ENCODE data around the gene ACOX2.
A peak's percentile ranks its signal among the peaks of the same experiment; 100 is the strongest.

The ACOX2 gene

DNA sequence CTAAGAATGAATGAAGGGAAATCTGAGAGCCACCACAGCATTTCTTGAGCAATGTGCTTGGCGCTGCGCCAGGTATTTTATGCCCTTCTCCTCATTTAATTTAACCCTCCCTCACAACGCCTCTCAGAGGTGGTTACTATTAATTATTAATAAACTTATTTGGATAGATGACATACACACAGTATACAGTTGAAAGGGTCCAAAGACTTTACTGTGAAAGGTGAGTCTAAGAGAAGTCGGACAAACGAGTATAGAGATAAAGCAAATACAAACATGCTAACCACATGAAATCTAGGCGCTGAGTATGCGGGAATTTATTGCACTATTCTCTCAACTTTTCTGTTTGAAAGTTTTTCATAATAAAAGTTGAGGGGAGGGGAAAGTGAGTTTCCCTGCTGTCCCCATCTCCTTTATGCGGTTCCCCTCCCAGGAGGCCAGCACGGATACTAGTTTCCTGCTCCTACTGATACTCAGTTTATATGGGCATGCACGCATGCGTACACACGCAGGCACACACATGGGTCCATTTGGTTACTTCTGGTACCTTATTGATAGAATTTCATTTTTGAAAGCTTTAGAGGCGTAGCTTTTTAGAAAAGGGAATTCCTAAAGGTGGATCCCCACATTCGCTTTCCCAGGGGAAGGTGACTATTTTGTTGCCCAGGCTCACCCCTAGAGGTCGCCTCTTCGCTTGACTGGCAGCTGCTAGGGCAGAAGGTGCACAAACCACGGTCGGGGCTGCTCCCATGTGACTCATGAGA, 73.6 kb downstream of the ACOX2 start:
- Histone ChIP-seq H3K9ac (ENCODE audit: low read depth, low read length) (no peak overlapping the region), H3K27me3 (ENCODE audit: control insufficient read depth, insufficient read depth, low read length) (no peaks in the 10 kb centered on the region), H3K9me3 (replicated peaks; ENCODE audit: low read length) (no peaks in the 10 kb centered on the region), H3K4me2 (ENCODE audit: low read length) (peak overlapping the region; percentile 59), H3K4me1 (ENCODE audit: control insufficient read depth, insufficient read depth, low read length) (peaks cover 14% of the 10 kb centered on the region), H3K36me3 (ENCODE audit: insufficient read depth, low read length) (no peaks in the 10 kb centered on the region), H3K4me3 (ENCODE audit: low read length) (peak overlapping the region; percentile 32)

DNA sequence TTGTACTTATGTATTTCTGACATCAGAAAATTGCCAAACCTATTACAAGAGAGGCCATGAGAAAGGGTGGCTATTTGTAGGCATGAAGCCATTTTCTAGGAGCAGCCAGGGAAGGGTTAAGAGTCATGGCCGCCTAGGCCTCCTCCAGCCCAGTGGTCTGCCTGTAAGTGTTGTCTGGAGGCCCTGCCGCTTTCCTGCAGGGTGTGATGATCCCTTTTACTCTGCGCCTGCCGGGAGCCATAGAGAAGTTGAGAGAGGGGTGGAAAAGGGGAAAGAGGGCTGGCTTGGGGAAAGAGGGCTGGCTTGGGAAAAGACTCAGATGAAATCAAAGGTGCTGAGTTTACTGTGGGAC, 74.2 kb downstream of the ACOX2 start:
- Histone ChIP-seq H3K27me3 (ENCODE audit: control insufficient read depth, insufficient read depth, low read length) (no peaks in the 10 kb centered on the region), H3K4me1 (ENCODE audit: control insufficient read depth, insufficient read depth, low read length) (peaks cover 14% of the 10 kb centered on the region), H3K36me3 (ENCODE audit: insufficient read depth, low read length) (no peaks in the 10 kb centered on the region), H3K9me3 (replicated peaks; ENCODE audit: low read length) (no peaks in the 10 kb centered on the region), H3K4me3 (ENCODE audit: low read length) (no peak overlapping the region), H3K9ac (ENCODE audit: low read depth, low read length) (no peak overlapping the region), H3K4me2 (ENCODE audit: low read length) (no peak overlapping the region)

DNA sequence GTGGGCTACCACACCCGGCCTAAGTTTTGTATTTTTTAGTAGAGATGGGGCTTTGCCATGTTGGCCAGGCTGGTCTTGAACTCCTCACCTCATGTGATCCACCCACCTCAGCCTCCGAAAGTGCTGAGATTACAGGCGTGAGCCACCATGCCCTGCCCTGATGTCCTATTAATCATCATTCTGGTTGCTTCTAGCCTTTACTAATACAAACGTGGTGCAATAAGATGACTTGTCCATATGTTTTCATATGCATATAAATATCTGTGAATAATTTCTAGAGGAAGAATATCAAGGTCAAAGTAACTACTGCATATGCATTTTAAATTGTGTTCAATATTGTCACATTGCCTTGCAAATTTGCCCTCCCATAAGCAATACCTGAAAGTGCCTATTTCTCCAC, 77.8 kb downstream of the ACOX2 start:
- H3K4me2 ChIP-seq (ENCODE audit: low read length) = no peak overlapping the region
- H3K4me1 ChIP-seq (ENCODE audit: control insufficient read depth, insufficient read depth, low read length) = peaks cover 14% of the 10 kb centered on the region
- H3K36me3 ChIP-seq (ENCODE audit: insufficient read depth, low read length) = no peaks in the 10 kb centered on the region
- no peaks in the 10 kb centered on the region for H3K9me3 ChIP-seq (replicated peaks; ENCODE audit: low read length)
- H3K4me3 ChIP-seq (ENCODE audit: low read length) = no peak overlapping the region
- no peak overlapping the region for H3K9ac ChIP-seq (ENCODE audit: low read depth, low read length)
- peaks cover 2% of the 10 kb centered on the region for H3K27me3 ChIP-seq (ENCODE audit: control insufficient read depth, insufficient read depth, low read length)

Data from skeletal muscle satellite cell (primary cell).